Progenitor cell of endocrine pancreas (in vitro differentiated cells): Measurements from ENCODE around the gene PCYOX1L. TPM values are rescaled to one million over a fixed set of nuclear protein-coding genes. Genes with fewer than 3 reads are reported as not detected.

Experiments
- DNase-seq: peaks from one replicate; pipeline ENCODE4 v3.0.0; 2021; ENCODE audit warnings: low spot score; ENCODE audit not compliant: unreplicated experiment
- H3K27ac Mint-ChIP-seq: 2 replicates; pipeline ENCODE4 v1.8.0; 2021; ENCODE audit warnings: mild to moderate bottlenecking, moderate library complexity, mixed read lengths
- H3K27me3 Mint-ChIP-seq: 2 replicates; pipeline ENCODE4 v1.8.0; 2021; ENCODE audit warnings: mixed read lengths
- H3K36me3 Mint-ChIP-seq: 2 replicates; pipeline ENCODE4 v1.8.0; 2022; ENCODE audit warnings: mixed read lengths; ENCODE audit not compliant: insufficient read depth
- H3K4me1 Mint-ChIP-seq: 2 replicates; pipeline ENCODE4 v1.8.0; 2021; ENCODE audit warnings: low read depth, mixed read lengths
- H3K4me3 Mint-ChIP-seq: 2 replicates; pipeline ENCODE4 v1.8.0; 2021; ENCODE audit warnings: low read depth, mild to moderate bottlenecking, moderate library complexity, mixed read lengths
- H3K9me3 Mint-ChIP-seq: 2 replicates; pipeline ENCODE4 v1.8.0; 2021; ENCODE audit warnings: low read depth, mixed read lengths
- total RNA-seq: library from RNA; stranded (reverse); gene quantifications from 2 replicates; pipeline ENCODE4 v1.2.1, GENCODE V29; 2021
- TF ChIP-seq, protein P1 (sequence below): fragments of 200-600 bp; sonication (generic); IDR thresholded peaks from one replicate; pipeline ENCODE4 v1.5.0; 2021; ENCODE audit warnings: antibody characterized with exemption, mild to moderate bottlenecking; ENCODE audit not compliant: unreplicated experiment

PCYOX1L gene
- total RNA-seq, 1 donor from 2014 or later, result 20.6 TPM

DNA sequence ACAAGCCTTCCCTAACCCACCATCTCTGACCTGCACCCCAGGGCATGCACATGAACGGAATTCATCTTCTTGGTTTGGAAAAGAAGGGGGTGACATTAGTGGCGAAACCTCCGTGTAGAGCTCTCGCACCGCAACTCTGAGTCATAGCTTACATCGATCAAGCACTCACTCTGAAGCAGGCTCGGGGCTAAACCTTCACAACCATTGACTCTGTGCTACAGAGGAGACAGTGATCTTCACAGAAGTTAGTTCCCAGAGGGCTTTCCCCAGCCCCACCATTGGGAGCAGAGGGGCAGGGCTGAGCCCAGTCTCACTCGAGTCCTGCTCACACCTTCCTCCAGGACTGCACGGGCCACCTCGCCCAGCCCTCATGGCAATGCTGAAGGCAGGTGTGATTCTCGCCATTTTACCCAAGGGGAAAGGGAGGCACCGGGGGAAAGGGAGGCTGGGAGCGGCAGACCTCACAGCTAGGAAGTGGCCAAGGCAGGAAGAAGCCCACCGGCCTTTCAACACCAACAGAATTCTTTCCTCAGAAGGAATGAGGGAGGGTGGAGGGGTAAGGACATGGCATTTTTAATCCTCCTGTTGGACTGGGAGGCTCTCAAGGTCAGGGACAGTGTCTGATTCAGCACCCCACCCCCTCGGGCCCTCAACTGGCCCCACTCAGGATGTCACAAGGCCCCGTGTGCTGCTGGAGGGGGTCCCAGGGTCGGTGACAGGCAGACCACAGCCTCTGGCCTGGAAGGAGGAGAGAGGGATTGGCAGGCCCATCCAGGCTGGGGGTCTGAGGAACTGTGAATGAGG lies 47.1 kb downstream of the PCYOX1L start:
- Mint-ChIP-seq H3K4me1 (peaks cover 2% of the 10 kb centered on the region), H3K9me3 (no peaks in the 10 kb centered on the region), H3K27ac (no peak overlapping the region), H3K36me3 (no peaks in the 10 kb centered on the region), H3K27me3 (peaks cover 11% of the 10 kb centered on the region), H3K4me3 (no peak overlapping the region)
- TF ChIP-seq, protein P1, sequence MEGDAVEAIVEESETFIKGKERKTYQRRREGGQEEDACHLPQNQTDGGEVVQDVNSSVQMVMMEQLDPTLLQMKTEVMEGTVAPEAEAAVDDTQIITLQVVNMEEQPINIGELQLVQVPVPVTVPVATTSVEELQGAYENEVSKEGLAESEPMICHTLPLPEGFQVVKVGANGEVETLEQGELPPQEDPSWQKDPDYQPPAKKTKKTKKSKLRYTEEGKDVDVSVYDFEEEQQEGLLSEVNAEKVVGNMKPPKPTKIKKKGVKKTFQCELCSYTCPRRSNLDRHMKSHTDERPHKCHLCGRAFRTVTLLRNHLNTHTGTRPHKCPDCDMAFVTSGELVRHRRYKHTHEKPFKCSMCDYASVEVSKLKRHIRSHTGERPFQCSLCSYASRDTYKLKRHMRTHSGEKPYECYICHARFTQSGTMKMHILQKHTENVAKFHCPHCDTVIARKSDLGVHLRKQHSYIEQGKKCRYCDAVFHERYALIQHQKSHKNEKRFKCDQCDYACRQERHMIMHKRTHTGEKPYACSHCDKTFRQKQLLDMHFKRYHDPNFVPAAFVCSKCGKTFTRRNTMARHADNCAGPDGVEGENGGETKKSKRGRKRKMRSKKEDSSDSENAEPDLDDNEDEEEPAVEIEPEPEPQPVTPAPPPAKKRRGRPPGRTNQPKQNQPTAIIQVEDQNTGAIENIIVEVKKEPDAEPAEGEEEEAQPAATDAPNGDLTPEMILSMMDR, result no peak
- DNase-seq, result no peak

DNA sequence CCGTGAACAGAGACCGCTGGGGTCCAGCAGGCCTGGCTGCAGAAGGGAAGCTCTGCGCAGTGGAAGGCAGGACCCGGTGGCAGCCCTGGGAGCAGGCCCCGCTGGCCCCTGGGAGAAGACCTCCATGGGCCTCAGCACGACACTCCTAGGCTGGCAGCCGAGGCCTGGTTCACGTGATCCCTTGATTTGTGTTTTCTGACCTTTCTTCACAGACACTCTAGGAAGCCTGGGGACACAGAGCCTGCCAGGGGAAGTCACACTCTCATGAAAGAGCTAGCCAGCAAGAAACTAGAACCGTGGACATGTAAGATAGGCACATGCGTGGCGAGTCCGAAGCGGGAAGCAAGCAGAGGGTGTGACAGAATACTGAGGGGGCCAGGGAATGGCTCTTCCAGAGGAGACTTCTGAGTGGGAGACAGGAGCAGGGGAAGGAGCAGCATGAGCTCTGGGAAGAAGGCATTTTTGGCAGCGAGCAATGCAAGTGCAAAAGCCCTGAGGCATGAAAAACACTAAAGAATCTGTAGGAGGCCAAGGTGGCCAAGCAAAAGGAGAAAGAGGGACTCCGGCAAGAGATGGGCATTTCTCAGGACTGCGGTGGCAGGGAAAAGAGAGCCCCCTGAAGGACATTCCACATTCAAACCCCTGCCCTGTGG lies 47.8 kb downstream of the PCYOX1L start:
- DNase-seq, result no peak
- H3K4me1 Mint-ChIP-seq, result no peaks in the 10 kb centered on the region
- no peaks in the 10 kb centered on the region for H3K9me3 Mint-ChIP-seq
- no peak overlapping the region for H3K27ac Mint-ChIP-seq
- H3K27me3 Mint-ChIP-seq, result peaks cover 11% of the 10 kb centered on the region
- H3K36me3 Mint-ChIP-seq, result no peaks in the 10 kb centered on the region
- H3K4me3 Mint-ChIP-seq, result no peak overlapping the region
- TF ChIP-seq, protein P1, result no peak

DNA sequence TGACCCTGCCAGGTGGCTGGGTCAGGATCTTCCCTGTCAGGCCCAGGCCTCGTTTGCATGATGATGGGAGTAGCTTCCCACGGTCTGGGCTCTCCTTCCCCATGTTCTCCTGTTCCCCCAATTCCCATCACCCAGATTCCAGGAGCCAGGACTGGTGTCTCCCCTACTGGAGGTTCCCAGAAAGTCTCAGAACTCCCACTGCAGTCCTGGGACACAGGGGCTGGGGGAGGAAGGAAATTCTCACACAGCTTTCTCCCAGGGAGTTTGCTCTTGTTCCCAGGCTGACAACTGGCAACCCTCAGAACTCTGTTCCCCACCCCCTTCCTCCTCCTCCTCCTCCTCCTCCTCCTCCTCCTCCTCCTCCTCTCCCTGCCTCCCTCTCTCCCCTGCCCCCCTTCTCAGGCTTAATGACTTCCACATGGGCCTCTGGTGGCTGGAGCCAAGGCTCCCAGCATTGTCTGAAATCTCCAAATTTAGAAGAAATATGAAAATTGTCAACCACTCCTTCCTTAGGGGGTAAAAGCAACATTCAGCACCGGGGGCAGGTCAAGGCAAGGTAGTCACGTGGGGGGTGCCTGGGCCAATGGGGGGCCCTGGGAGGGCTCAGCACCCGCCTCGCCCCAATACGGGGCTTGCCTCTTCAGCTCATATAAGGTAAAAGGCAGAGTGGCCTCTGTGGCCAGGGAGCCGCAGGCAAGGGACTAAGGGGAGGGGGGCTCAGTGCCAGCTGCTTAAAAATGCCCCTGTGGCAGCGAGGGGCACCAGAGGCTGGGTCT lies 48.5 kb downstream of the PCYOX1L start:
- Mint-ChIP-seq H3K4me3 (no peak overlapping the region), H3K27me3 (peaks cover 11% of the 10 kb centered on the region), H3K4me1 (no peaks in the 10 kb centered on the region), H3K9me3 (no peaks in the 10 kb centered on the region), H3K27ac (no peak overlapping the region), H3K36me3 (no peaks in the 10 kb centered on the region)
- DNase-seq, result no peak
- TF ChIP-seq, protein P1, result no peak

DNA sequence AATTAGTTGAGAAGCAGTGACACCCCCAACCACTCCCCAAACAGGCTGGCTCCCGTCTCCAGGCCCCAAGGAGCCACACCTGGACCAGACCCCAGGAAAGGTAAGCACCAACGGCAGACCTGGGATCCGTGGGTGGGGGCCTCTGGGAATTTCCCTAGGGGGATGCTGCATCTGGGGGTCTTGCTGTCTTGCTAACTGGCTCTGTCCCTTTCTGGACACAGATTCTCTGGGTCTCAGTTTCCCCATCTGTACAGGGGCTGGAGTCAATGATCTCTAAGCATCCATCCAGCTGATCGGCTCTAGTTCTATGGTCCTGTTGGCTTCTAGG lies 49.1 kb downstream of the PCYOX1L start:
- Mint-ChIP-seq H3K36me3 (no peaks in the 10 kb centered on the region), H3K4me3 (no peak overlapping the region), H3K27me3 (peaks cover 11% of the 10 kb centered on the region), H3K9me3 (no peaks in the 10 kb centered on the region), H3K27ac (no peak overlapping the region), H3K4me1 (no peaks in the 10 kb centered on the region)
- TF ChIP-seq, protein P1, result no peak
- no peak for DNase-seq
